Measurements from ENCODE around the gene DARS1.

DNA sequence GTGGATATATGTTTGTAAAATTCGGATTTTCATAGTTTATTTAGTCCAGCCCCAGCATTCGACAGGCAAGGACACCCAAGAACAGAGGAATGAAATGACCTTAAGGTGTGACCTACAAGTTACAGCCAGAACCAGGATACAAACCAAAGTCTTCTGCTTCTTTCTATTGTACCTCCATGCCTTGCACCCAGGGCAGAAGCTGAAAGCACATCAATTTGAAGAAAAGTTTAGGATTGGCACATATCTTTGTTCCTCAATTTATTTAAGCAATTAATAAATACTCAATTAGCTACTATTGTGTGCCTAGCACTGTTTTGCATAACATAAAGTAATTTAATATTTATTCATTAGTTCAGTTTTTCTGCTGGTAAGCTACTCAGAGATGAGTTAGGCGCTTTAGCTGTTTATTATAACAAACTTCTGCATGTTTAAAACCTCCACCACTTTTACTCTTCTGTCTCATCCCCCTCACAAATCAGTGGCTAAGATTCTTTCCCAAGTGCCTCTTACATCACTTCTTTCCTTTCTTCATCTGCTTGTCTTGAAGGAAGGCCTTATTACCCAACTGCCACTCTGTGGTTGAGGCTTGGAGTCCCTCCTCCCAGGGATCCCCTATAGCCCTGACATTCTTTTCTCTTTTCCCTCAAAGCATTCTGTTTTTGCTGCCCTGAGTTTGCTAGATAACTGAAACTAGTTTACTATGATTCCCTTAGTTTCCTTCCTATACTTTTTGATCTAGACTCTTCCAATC lies 37.1 kb upstream of the DARS1 start:
- TF ChIP-seq, protein P1, sequence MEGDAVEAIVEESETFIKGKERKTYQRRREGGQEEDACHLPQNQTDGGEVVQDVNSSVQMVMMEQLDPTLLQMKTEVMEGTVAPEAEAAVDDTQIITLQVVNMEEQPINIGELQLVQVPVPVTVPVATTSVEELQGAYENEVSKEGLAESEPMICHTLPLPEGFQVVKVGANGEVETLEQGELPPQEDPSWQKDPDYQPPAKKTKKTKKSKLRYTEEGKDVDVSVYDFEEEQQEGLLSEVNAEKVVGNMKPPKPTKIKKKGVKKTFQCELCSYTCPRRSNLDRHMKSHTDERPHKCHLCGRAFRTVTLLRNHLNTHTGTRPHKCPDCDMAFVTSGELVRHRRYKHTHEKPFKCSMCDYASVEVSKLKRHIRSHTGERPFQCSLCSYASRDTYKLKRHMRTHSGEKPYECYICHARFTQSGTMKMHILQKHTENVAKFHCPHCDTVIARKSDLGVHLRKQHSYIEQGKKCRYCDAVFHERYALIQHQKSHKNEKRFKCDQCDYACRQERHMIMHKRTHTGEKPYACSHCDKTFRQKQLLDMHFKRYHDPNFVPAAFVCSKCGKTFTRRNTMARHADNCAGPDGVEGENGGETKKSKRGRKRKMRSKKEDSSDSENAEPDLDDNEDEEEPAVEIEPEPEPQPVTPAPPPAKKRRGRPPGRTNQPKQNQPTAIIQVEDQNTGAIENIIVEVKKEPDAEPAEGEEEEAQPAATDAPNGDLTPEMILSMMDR (IDR thresholded peaks at IDR 0.05), result no peak
- TF ChIP-seq POLR2A (IDR thresholded peaks at IDR 0.05) (no peak), POLR2AphosphoS5 (IDR thresholded peaks at IDR 0.05) (no peak)
